Central memory CD8-positive, alpha-beta T cell (primary cell): Measurements from ENCODE around the gene MTHFSD.
A peak's percentile ranks its signal among the peaks of the same experiment; 100 is the strongest.

Experiments used
- ATAC-seq: fragments of 150-1000 bp; cut with Tn5 transposase; replicated peaks from 2 replicates; pipeline ENCODE4 v1.10.0; 2022; ENCODE audit warnings: mild to moderate bottlenecking, moderate FRiP score, moderate number of reproducible peaks; ENCODE audit not compliant: poor library complexity, severe bottlenecking; ENCODE audit errors: extremely low read depth
- DNase-seq, 2 donors: peaks; one replicate each; pipeline ENCODE4 v3.0.0; 2021; ENCODE audit warnings: low spot score in 2 of 2
- H3K27ac Mint-ChIP-seq: one replicate; pipeline ENCODE4 v1.8.0; 2022; ENCODE audit warnings: low read depth, mild to moderate bottlenecking, moderate library complexity, mixed read lengths
- H3K27me3 Mint-ChIP-seq: one replicate; pipeline ENCODE4 v1.8.0; 2022; ENCODE audit warnings: mixed read lengths
- H3K36me3 Mint-ChIP-seq: one replicate; pipeline ENCODE4 v1.8.0; 2022; ENCODE audit warnings: mild to moderate bottlenecking, moderate library complexity, mixed read lengths; ENCODE audit not compliant: insufficient read depth
- H3K4me1 Mint-ChIP-seq: one replicate; pipeline ENCODE4 v1.8.0; 2022; ENCODE audit warnings: mixed read lengths
- H3K4me3 Mint-ChIP-seq: one replicate; pipeline ENCODE4 v1.8.0; 2022; ENCODE audit warnings: mild to moderate bottlenecking, moderate library complexity, mixed read lengths
- H3K9me3 Mint-ChIP-seq: one replicate; pipeline ENCODE4 v1.8.0; 2022; ENCODE audit warnings: mixed read lengths

Gene MTHFSD

DNA sequence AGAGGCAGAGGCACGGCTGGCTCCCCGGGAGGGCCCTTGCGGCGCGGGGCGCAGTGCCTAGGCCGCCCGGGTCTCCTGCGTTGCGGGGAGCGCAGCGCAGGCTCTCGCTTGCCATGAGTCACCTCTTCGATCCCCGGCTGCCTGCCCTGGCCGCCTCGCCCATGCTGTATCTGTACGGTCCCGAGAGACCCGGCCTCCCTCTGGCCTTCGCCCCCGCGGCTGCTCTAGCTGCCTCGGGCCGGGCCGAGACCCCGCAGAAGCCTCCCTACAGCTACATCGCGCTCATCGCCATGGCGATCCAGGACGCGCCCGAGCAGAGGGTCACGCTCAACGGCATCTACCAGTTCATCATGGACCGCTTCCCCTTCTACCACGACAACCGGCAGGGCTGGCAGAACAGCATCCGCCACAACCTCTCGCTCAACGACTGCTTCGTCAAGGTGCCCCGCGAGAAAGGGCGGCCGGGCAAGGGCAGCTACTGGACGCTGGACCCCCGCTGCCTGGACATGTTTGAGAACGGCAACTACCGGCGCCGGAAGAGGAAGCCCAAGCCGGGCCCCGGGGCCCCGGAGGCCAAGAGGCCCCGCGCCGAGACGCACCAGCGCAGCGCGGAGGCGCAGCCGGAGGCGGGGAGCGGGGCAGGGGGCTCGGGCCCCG, 23.7 kb upstream of the MTHFSD start:
- H3K4me1 Mint-ChIP-seq = peaks cover 6% of the 10 kb centered on the region

GRCh38 chr16:86578061-86578599, 23.1 kb upstream of the MTHFSD start, which contains the start of gene FOXL1:
Gene FOXL1, plus strand, starts transcription at chr16:86578549. Its CDS starts 175 bp downstream, at chr16:86578724.
- ATAC-seq (no peak), DNase-seq (no peak)
- Mint-ChIP-seq H3K9me3 (no peaks in the 10 kb centered on the region), H3K4me1 (peaks cover 6% of the 10 kb centered on the region), H3K36me3 (no peaks in the 10 kb centered on the region), H3K4me3 (no peak within 1 kb of the TSS), H3K27ac (no peak within 1 kb of the TSS), H3K27me3 (peaks cover 89% of the 10 kb centered on the region)

More for the DNA sequence above, 23.7 kb upstream of the MTHFSD start:
- H3K27me3 Mint-ChIP-seq = peaks cover 83% of the 10 kb centered on the region
- ATAC-seq = no peak
- no peaks in the 10 kb centered on the region for H3K9me3 Mint-ChIP-seq
- no peak overlapping the region for H3K4me3 Mint-ChIP-seq
- DNase-seq = no peak
- no peaks in the 10 kb centered on the region for H3K36me3 Mint-ChIP-seq
- H3K27ac Mint-ChIP-seq = no peak overlapping the region

- H3K4me1 Mint-ChIP-seq = peaks cover 6% of the 10 kb centered on the region
- DNase-seq (no peak), ATAC-seq (no peak)
- H3K36me3 Mint-ChIP-seq = no peaks in the 10 kb centered on the region
- H3K27ac Mint-ChIP-seq = no peak overlapping the region
- no peaks in the 10 kb centered on the region for H3K9me3 Mint-ChIP-seq
- no peak overlapping the region for H3K4me3 Mint-ChIP-seq
- peaks cover 96% of the 10 kb centered on the region for H3K27me3 Mint-ChIP-seq
These were observed 22.4 kb upstream of the MTHFSD start for GRCh38 chr16:86577314-86577971.

DNA sequence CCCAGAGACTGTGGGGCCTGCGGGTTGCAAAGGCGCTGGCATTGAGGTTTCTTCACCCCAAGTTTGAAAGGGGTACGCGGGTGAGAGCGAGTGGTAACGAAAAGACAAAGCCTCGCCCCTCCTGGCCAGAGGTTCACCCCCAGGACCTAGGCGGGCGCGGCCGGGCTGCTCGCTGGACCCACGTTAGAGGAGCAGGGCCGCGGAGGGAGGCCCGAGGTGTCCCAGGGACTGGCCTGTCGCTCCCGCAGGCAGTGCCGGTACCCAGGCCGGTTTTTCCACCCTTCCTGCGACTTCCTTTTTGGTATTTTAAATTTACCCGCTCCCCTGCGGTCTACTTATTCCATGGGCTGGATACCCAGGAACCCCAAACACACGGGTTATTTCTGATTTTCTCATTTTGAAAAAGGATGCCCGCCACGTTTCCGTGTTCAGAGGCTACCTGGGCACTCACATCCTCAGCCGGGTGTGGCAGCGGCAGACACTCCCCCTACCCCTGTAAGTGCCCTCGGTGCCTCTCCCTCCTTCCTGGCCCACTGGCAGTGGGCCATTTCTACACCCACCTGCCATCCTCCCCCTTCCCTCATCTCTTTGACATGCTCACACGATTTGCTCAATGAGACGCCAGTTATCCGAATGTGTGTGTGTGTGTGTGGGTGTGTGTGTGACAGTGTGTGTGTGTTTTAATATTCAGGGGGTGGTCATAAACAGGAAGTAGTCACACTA, 21.7 kb upstream of the MTHFSD start:
- Mint-ChIP-seq H3K27ac (no peak overlapping the region), H3K9me3 (no peaks in the 10 kb centered on the region), H3K4me3 (peak overlapping the region; percentile 40), H3K36me3 (no peaks in the 10 kb centered on the region), H3K4me1 (peaks cover 6% of the 10 kb centered on the region), H3K27me3 (peaks cover 98% of the 10 kb centered on the region)
- ATAC-seq (no peak), DNase-seq (no peak)

DNA sequence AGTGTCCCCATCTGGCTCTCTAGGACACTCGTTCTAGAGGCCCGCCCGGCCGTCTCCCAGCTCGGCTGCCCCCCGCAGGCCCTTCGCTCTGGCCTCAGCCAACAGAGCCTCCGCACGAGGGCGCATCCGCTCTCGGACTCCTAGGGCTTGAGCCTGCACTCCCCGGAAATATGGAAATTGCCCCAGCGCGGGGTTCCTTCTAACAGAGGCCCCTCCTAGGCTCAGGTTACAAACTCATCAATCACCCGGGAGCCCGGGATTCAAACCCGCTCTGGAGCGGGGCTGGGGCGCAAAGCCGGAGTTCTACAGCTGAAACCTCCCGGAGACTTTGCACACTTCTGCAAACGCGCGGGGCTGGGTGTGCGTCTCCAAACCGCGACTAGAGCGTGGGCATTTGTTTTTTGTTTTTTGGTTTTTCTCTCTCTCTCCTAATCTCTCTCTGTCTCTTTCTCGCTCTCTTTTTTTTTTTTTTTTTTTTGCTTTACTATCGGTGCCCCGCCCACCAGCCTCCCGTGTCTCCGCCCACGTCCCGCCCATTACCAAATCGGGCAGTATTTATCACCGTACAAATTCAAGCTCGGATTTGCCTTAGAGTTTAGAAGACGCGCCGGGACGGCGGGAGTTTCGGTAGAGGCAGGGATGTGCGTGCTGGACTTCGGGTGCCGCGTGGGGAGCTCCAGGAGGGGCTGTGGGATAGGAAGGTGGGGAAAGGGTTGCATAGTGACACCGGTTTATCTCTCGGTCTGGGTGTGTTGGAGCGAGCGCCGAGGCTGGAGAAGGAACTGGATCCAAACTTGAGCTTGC, 20.9 kb upstream of the MTHFSD start:
- peak overlapping the region; percentile 40 for H3K4me3 Mint-ChIP-seq
- ATAC-seq (no peak), DNase-seq (no peak)
- no peak overlapping the region for H3K27ac Mint-ChIP-seq
- no peaks in the 10 kb centered on the region for H3K9me3 Mint-ChIP-seq
- no peaks in the 10 kb centered on the region for H3K36me3 Mint-ChIP-seq
- H3K27me3 Mint-ChIP-seq = peaks cover 98% of the 10 kb centered on the region
- H3K4me1 Mint-ChIP-seq = peaks cover 6% of the 10 kb centered on the region

- Mint-ChIP-seq H3K27ac (no peak overlapping the region), H3K4me1 (peaks cover 6% of the 10 kb centered on the region), H3K9me3 (no peaks in the 10 kb centered on the region), H3K36me3 (no peaks in the 10 kb centered on the region), H3K27me3 (peaks cover 98% of the 10 kb centered on the region), H3K4me3 (no peak overlapping the region)
- ATAC-seq = no peak
- DNase-seq = no peak
These were observed 20.2 kb upstream of the MTHFSD start for GRCh38 chr16:86575095-86575685.

- no peak overlapping the region for H3K4me3 Mint-ChIP-seq
- peaks cover 6% of the 10 kb centered on the region for H3K4me1 Mint-ChIP-seq
- H3K27me3 Mint-ChIP-seq = peaks cover 98% of the 10 kb centered on the region
- no peak overlapping the region for H3K27ac Mint-ChIP-seq
- ATAC-seq (no peak), DNase-seq (no peak)
- no peaks in the 10 kb centered on the region for H3K36me3 Mint-ChIP-seq
- H3K9me3 Mint-ChIP-seq = no peaks in the 10 kb centered on the region
These were observed 19.6 kb upstream of the MTHFSD start for GRCh38 chr16:86574646-86575045.

DNA sequence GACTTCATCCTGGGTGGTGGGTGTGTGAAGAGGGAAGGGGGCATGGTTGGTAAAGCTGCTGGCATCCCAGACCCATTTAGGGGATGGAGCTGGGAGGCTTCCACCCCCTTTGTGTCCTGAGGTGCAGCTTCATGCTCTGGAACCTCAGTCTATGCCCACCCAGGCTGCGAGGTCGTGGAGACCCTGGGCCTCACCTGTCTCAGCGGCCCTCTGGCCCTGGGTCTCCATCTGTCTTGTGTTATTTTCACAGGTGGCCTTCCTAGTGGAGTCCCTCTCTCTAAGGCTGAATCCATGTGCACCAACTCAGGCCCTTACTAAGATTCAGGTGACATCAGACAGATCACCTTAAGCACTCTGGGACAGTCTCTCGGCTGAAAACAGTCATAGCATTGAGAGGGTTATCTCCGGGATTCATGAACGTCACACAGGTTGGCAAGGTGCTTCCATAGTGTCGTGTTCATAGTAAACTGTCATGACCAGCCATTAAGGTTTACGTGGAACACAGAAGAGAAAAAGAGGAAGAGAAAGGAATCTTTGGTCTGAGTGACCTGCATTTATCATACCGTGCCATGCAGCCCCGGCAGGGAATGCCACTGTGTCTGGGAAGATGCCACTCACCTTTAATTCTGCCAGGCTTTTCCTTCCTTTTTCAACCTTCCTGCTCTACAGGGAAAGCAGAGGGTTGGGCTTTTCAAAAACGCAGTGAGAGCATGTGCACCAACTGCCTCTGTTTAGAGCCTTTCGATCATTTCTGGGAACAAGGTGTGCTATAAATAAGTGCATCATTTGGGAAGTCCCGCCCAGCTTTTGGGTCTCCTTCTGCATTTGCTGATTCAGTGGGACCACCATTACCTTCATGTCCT, 18.8 kb upstream of the MTHFSD start:
- H3K9me3 Mint-ChIP-seq = no peaks in the 10 kb centered on the region
- no peak overlapping the region for H3K27ac Mint-ChIP-seq
- peaks cover 100% of the 10 kb centered on the region for H3K27me3 Mint-ChIP-seq
- H3K36me3 Mint-ChIP-seq = no peaks in the 10 kb centered on the region
- H3K4me1 Mint-ChIP-seq = peaks cover 6% of the 10 kb centered on the region
- DNase-seq (no peak), ATAC-seq (no peak)
- no peak overlapping the region for H3K4me3 Mint-ChIP-seq

DNA sequence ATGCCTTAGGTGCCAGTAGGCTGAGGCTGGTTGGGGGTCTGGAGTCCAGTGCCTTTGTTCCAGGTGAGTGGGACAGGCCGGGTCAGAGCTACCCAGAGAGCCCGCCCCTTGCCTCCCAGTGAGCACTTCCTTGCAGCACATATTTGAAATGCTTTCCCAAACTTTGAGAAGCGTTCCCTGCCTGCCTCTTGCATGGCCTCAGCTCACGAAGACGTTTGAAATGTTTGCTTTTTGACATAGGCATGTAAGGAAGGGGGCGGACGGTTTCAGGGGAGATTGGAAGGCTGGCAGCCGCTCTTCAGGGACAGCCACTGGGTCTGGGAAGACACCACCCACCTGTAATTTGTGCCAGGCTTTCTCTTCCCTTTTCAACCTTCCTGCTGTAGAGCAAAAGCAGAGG, 18.2 kb upstream of the MTHFSD start:
- Mint-ChIP-seq H3K9me3 (no peaks in the 10 kb centered on the region), H3K36me3 (no peaks in the 10 kb centered on the region), H3K27me3 (peaks cover 99% of the 10 kb centered on the region), H3K27ac (no peak overlapping the region), H3K4me1 (peaks cover 6% of the 10 kb centered on the region), H3K4me3 (no peak overlapping the region)
- ATAC-seq = no peak
- DNase-seq = no peak

GRCh38 chr16:86572606-86573005, 17.6 kb upstream of the MTHFSD start:
- no peak for DNase-seq
- H3K36me3 Mint-ChIP-seq = no peaks in the 10 kb centered on the region
- H3K27me3 Mint-ChIP-seq = peaks cover 92% of the 10 kb centered on the region
- H3K4me3 Mint-ChIP-seq = no peak overlapping the region
- no peak for ATAC-seq
- peaks cover 6% of the 10 kb centered on the region for H3K4me1 Mint-ChIP-seq
- no peaks in the 10 kb centered on the region for H3K9me3 Mint-ChIP-seq
- H3K27ac Mint-ChIP-seq = no peak overlapping the region

GRCh38 chr16:86572041-86572521, 17.0 kb upstream of the MTHFSD start:
- Mint-ChIP-seq H3K27me3 (peaks cover 87% of the 10 kb centered on the region), H3K9me3 (no peaks in the 10 kb centered on the region), H3K4me3 (no peak overlapping the region), H3K27ac (no peak overlapping the region), H3K36me3 (peaks cover 2% of the 10 kb centered on the region), H3K4me1 (peaks cover 6% of the 10 kb centered on the region)
- DNase-seq (no peak), ATAC-seq (no peak)
